HG03558 (cell line): ENCODE measurements around the gene MAG.
"Not testable (repeated sequence)": the region's sequence is repeated elsewhere in the genome, so short reads cannot be mapped to it uniquely, and the experiment has no call there.

Experiments used
- ATAC-seq: cut with Tn5 transposase; IDR thresholded peaks from one replicate; pipeline ENCODE4 v1.9.1; 2021; ENCODE audit warnings: moderate number of reproducible peaks; ENCODE audit not compliant: unreplicated experiment; ENCODE audit errors: extremely low read depth

The MAG gene

GRCh38 chr19:35355791-35356460 lies 64.0 kb downstream of the MAG start:
- no peak for ATAC-seq

- ATAC-seq = no peak
Observed at GRCh38 chr19:35357867-35358573, 66.1 kb downstream of the MAG start, which contains the start of gene FFAR3. Gene FFAR3, plus strand, starts transcription at chr19:35358460. Its CDS starts 431 bp downstream, at chr19:35358891.

GRCh38 chr19:35358834-35359233 lies 66.9 kb downstream of the MAG start:
- ATAC-seq = not testable (repeated sequence)

- not testable (repeated sequence) for ATAC-seq
Observed at GRCh38 chr19:35359395-35359794, 67.4 kb downstream of the MAG start.

- ATAC-seq = not testable (repeated sequence)
Observed at GRCh38 chr19:35360081-35360480, 68.1 kb downstream of the MAG start.

- no peak for ATAC-seq
Observed at GRCh38 chr19:35360880-35361420, 69.0 kb downstream of the MAG start.

GRCh38 chr19:35362261-35363000 lies 70.5 kb downstream of the MAG start:
- ATAC-seq = no peak

- no peak for ATAC-seq
Observed at GRCh38 chr19:35363001-35363590, 71.1 kb downstream of the MAG start.
